Activated B cell treated with CpG ODN at 0.5 μM for 24 hours (primary cell): ENCODE data around the gene NONO. TPM values are rescaled to one million over a fixed set of nuclear protein-coding genes. Genes with fewer than 3 reads are reported as not detected.

Experiments used
- ATAC-seq: fragments of 200-7000 bp; cut with Tn5 transposase; one replicate; pipeline ENCODE4 v1.10.0; 2021; ENCODE audit warnings: low read depth, mild to moderate bottlenecking, moderate library complexity
- CTCF ChIA-PET: fragments of 350-600 bp; sonication (Branson Sonifier 250); formaldehyde crosslinking; loops from one replicate; lab custom pipeline; 2021; ENCODE audit warnings: antibody characterized with exemption; lab: Charles Lee
- POLR2A ChIA-PET: fragments of 350-600 bp; sonication (Branson Sonifier 250); formaldehyde crosslinking; loops from one replicate; lab custom pipeline; 2021; ENCODE audit warnings: antibody characterized with exemption; lab: Charles Lee
- DNase-seq: peaks from one replicate; pipeline ENCODE4 v3.0.0; 2022
- H3K27ac Mint-ChIP-seq: one replicate; pipeline ENCODE4 v1.8.0; 2020; ENCODE audit warnings: mixed read lengths
- H3K27me3 Mint-ChIP-seq: one replicate; pipeline ENCODE4 v1.8.0; 2021; ENCODE audit warnings: mixed read lengths
- H3K36me3 Mint-ChIP-seq: one replicate; pipeline ENCODE4 v1.8.0; 2021; ENCODE audit warnings: low read depth, mixed read lengths
- H3K4me1 Mint-ChIP-seq: one replicate; pipeline ENCODE4 v1.8.0; 2021; ENCODE audit warnings: mixed read lengths
- H3K4me3 Mint-ChIP-seq: one replicate; pipeline ENCODE4 v1.8.0; 2020; ENCODE audit warnings: mild to moderate bottlenecking, mixed read lengths
- H3K9me3 Mint-ChIP-seq: one replicate; pipeline ENCODE4 v1.8.0; 2020; ENCODE audit warnings: mixed read lengths
- CTCF ChIP-seq: fragments of 200-600 bp; IDR thresholded peaks from one replicate; pipeline ENCODE4 v1.8.0; 2022; ENCODE audit warnings: antibody characterized with exemption, mild to moderate bottlenecking
- intact Hi-C: fragments of 100-400 bp; cut with micrococcal nuclease; formaldehyde crosslinking; loops from one replicate; pipeline ENCODE4 v1.15.1; 2024
- total RNA-seq: library from RNA; stranded (reverse); gene quantifications from 2 replicates; pipeline ENCODE4 v1.2.3, GENCODE V29; 2022

Gene NONO
- total RNA-seq, 1 donor from 2014 or later, result 462 TPM

- H3K27ac Mint-ChIP-seq, result no peak overlapping the region
- ChIA-PET POLR2A (interaction anchor here (0.6 to 4.1 kb wide), 2 partner anchors 31 to 237 kb away, joined by 3 to 77 read pairs; partner anchors contain the start of gene NONO), CTCF (no interaction called here)
- ATAC-seq (no peak), DNase-seq (no peak)
- no peak overlapping the region for H3K4me3 Mint-ChIP-seq
- H3K4me1 Mint-ChIP-seq, result peaks cover 21% of the 10 kb centered on the region
- no peaks in the 10 kb centered on the region for H3K27me3 Mint-ChIP-seq
- intact Hi-C loops, result loop anchor here (5.0 to 10.0 kb wide), 2 partner anchors 283 to 1055 kb away; partner anchors contain the start of genes CITED1 and OGT
- H3K36me3 Mint-ChIP-seq, result peaks cover 38% of the 10 kb centered on the region
- no peaks in the 10 kb centered on the region for H3K9me3 Mint-ChIP-seq
- no peak for TF ChIP-seq CTCF
Measured at GRCh38 chrX:71252221-71252620, 31.2 kb upstream of the NONO start.

GRCh38 chrX:71253253-71254091, 30.0 kb upstream of the NONO start:
- peaks cover 27% of the 10 kb centered on the region for H3K36me3 Mint-ChIP-seq
- H3K4me1 Mint-ChIP-seq, result peaks cover 21% of the 10 kb centered on the region

GRCh38 chrX:71254092-71254963, 29.1 kb upstream of the NONO start, which contains the start of gene ZMYM3:
TSS of gene ZMYM3 (minus strand) at chrX:71254140. CDS start at chrX:71253255, 885 bp downstream.
- ChIA-PET POLR2A (interaction anchor here (0.6 to 4.1 kb wide), 11 partner anchors 29 to 1121 kb away, joined by 3 to 77 read pairs (median 9); partner anchors contain the start of genes IGBP1, IL2RG, NONO and OGT), CTCF (interaction anchor here (1.3 kb wide), 1 partner anchor 29 kb away, joined by 4 read pairs; the partner anchor contains the start of gene NONO)
- H3K4me3 Mint-ChIP-seq, result peak within 1 kb of the TSS; percentile 93
- H3K27ac Mint-ChIP-seq, result peak within 1 kb of the TSS; percentile 87
- H3K36me3 Mint-ChIP-seq, result peaks cover 18% of the 10 kb centered on the region
- TF ChIP-seq CTCF, result no peak
- H3K4me1 Mint-ChIP-seq, result peaks cover 21% of the 10 kb centered on the region
- no peaks in the 10 kb centered on the region for H3K27me3 Mint-ChIP-seq
- ATAC-seq, result peak; percentile 85
- no peaks in the 10 kb centered on the region for H3K9me3 Mint-ChIP-seq
- DNase-seq, result peak; percentile 64
- intact Hi-C loops, result loop anchor here (1.0 to 10.0 kb wide), 7 partner anchors 29 to 1053 kb away; partner anchors contain the start of genes CITED1, FOXO4, NONO and OGT

More at GRCh38 chrX:71253253-71254091, 30.0 kb upstream of the NONO start:
- ATAC-seq, result no peak
- CTCF ChIA-PET, result no interaction called here
- no peaks in the 10 kb centered on the region for H3K9me3 Mint-ChIP-seq
- no peaks in the 10 kb centered on the region for H3K27me3 Mint-ChIP-seq
- POLR2A ChIA-PET, result interaction anchor here (0.6 to 4.1 kb wide), 11 partner anchors 30 to 279 kb away, joined by 3 to 77 read pairs (median 9); partner anchors contain the start of genes IL2RG, NONO, OGT and TAF1
- DNase-seq, result peak; percentile 16
- H3K4me3 Mint-ChIP-seq, result peak overlapping the region; percentile 93
- peak overlapping the region; percentile 87 for H3K27ac Mint-ChIP-seq
- intact Hi-C loops, result loop anchor here (1.0 to 10.0 kb wide), 7 partner anchors 30 to 1054 kb away; partner anchors contain the start of genes CITED1, FOXO4, NONO and OGT
- TF ChIP-seq CTCF, result no peak

- Mint-ChIP-seq H3K27ac (peak overlapping the region; percentile 87), H3K9me3 (no peaks in the 10 kb centered on the region), H3K27me3 (no peaks in the 10 kb centered on the region), H3K4me1 (peaks cover 21% of the 10 kb centered on the region), H3K4me3 (no peak overlapping the region), H3K36me3 (peaks cover 4% of the 10 kb centered on the region)
- no peak for DNase-seq
- CTCF ChIA-PET, result no interaction called here
- POLR2A ChIA-PET, result interaction anchor here (2.8 kb wide), 1 partner anchor 74 kb away, joined by 24 read pairs; no protein-coding TSS in a partner anchor
- intact Hi-C loops, result loop anchor here (10.0 kb wide), 1 partner anchor 279 kb away; the partner anchor contains the start of gene OGT
- no peak for TF ChIP-seq CTCF
- no peak for ATAC-seq
Measured at GRCh38 chrX:71256051-71256450, 27.4 kb upstream of the NONO start.
